Epithelial cell of esophagus (primary cell): Measurements from ENCODE around the gene ADAMTS2.

ENCODE experiments used
- DNase-seq: peaks from one replicate; pipeline ENCODE4 v3.0.0; 2010; ENCODE audit warnings: low read depth
- H3K4me3 ChIP-seq: 2 replicates; pipeline ENCODE4 v1.5.1; 2011; ENCODE audit warnings: mild to moderate bottlenecking, low read length, control low read depth
- TF ChIP-seq, protein P1 (sequence below): IDR thresholded peaks from 2 replicates; pipeline ENCODE4 v1.5.1; 2011; ENCODE audit warnings: low read depth, mild to moderate bottlenecking, low read length, control low read depth, inconsistent platforms; ENCODE audit not compliant: insufficient read depth; ENCODE audit errors: missing control alignments

The ADAMTS2 gene

DNA sequence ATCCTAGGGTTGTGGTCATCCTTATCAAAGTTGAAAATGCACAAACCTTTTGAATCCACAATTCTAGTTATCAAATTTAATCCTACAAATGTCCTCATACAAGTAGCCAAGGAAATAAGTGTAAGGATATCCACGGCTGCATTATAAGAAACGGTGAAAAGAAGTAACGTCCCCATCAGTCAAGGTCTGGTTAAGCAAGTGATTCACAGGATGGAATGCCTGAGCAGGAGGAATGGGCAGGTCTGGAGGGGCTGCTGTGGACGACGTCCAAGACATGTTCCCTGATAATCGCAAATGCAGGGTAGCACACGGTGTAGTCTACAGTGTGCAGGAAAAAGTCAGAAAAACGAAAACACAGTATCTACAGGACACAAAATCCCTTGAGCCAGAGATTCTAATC, 118.6 kb downstream of the ADAMTS2 start:
- DNase-seq = no peak
- TF ChIP-seq, protein P1, sequence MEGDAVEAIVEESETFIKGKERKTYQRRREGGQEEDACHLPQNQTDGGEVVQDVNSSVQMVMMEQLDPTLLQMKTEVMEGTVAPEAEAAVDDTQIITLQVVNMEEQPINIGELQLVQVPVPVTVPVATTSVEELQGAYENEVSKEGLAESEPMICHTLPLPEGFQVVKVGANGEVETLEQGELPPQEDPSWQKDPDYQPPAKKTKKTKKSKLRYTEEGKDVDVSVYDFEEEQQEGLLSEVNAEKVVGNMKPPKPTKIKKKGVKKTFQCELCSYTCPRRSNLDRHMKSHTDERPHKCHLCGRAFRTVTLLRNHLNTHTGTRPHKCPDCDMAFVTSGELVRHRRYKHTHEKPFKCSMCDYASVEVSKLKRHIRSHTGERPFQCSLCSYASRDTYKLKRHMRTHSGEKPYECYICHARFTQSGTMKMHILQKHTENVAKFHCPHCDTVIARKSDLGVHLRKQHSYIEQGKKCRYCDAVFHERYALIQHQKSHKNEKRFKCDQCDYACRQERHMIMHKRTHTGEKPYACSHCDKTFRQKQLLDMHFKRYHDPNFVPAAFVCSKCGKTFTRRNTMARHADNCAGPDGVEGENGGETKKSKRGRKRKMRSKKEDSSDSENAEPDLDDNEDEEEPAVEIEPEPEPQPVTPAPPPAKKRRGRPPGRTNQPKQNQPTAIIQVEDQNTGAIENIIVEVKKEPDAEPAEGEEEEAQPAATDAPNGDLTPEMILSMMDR = no peak
- no peak overlapping the region for H3K4me3 ChIP-seq

DNA sequence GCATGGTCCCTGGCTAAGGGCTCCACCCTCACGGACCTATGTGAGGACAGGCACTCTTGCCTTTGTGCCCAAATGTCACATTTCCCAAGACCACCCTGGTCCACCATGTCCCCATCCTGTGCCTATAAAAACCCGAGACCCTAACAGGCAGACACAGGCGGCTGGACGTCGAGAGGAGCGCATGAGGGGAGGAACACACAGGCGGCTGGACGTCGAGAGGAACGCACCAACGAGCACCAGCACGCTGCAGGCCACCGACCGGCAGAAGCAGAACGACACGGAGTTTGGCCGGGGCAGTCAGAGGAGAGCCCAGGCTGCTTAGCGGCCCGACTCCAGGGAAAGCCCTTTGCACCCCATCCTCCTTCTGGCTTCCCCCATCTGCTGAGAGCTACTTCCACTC, 119.9 kb downstream of the ADAMTS2 start:
- no peak for DNase-seq
- TF ChIP-seq, protein P1 = no peak

DNA sequence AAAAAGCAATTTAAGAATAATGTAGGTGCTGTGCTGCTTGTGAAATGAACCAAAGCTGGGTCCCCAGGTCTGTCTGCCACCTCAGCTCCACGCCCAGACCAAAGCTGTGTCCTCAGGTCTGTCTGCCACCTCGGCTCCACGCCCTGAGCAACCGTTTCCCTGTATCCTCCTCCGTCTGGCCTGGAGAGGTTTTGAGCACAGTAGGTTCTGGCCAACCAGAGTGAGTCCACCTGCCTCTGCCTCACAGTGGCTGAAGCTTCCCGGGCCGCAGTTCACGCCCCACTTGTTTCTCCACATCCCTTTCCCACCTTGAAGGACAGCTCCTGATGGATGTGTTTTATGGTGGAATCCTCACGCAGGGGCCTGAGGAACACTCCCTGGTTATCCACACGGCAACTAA, 120.5 kb downstream of the ADAMTS2 start:
- TF ChIP-seq, protein P1 = no peak
- no peak overlapping the region for H3K4me3 ChIP-seq
- no peak for DNase-seq

More for the DNA sequence above, 119.9 kb downstream of the ADAMTS2 start:
- no peak overlapping the region for H3K4me3 ChIP-seq

DNA sequence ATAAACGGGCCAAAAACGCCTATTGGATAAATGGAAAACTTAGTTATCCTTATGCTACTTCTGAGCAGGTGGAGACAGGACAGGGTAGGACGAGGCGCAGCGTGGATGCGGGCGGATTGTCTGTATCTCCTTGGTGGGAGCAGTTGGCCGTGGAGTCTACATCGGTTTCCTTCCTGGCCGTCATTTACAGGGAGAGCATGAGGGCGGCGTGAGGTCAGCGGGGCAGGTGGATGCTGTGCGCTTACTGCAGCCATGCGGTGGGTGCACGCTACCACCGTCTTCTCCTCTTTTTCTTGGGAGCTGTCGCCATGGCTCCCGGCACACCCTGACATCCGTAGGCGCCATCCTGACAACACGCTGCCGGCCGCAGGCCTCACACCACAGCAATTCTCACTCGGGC, 121.3 kb downstream of the ADAMTS2 start:
- H3K4me3 ChIP-seq = no peak overlapping the region
- TF ChIP-seq, protein P1 = no peak
- DNase-seq = no peak

DNA sequence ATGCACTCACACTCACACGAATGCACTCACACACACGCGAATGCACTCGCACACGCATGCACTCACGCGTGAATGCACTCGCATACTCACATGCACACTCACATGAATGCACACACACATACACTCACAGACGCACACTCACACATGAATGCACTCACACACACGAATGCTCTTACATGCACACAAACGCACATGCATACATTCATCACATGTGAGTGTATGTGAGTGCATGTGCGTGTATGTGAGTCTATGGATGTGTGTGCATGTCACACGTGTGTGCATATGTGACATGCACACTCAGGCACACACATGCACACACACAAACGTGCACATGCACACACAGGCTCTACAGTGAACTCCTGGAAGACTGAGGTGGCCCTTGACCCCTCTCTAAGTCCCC, 121.7 kb downstream of the ADAMTS2 start:
- TF ChIP-seq, protein P1 = no peak
- no peak overlapping the region for H3K4me3 ChIP-seq
- no peak for DNase-seq

DNA sequence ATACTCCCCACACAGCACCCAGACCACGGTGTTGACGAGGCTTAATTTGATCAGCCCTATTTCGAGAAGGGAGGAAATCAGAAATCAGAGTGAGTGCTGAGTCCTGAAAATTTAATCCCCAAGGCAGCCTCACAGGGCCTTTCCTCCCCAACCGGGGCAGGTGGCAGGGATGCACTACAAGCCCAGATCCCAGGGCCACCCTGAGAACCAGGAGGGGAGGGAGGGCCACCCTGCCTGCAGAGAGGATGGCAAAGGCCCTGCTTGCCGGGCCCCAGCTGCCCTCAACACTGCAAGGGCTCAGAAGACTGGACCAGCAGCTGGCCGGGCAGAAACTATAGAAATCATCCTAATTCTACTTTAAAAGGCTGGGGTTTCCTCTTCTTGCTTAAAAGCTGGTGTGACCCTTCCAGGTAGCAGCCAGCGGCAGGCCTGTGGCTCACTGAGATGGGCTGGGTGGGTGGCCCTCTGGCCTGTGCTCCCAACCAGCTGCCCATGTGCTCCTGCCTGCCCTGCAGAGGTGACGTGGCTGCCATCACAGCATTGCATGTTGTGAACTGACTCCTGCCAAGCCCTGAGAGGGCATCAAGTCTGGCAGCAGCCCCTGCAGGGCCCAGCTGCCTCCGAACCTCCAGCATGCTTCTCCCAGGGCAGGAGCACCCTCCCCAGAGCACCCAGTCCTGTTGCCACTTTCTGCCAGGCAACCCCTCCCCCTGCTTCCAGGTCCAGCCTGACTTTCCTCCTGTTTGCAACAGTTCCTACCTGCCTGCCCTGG, 122.8 kb downstream of the ADAMTS2 start:
- H3K4me3 ChIP-seq = no peak overlapping the region
- DNase-seq = no peak
- TF ChIP-seq, protein P1 = no peak

DNA sequence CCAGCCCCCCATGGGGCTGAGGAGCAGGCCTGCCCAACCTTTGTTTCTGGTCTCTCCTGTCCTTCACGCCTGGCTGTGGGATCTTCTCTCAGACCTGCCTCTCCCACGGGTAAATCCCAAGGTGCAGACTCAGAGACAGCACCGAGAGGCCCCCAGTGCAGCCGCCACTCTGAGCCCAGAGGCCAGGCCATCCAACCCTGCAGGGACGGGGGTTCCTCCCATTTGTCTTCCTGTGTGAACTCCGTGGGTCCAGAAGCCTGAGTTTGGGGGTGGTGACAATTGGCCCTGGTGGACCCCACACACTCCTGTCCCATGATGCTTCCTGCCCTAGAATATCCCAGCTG, 123.4 kb downstream of the ADAMTS2 start:
- H3K4me3 ChIP-seq = no peak overlapping the region
- TF ChIP-seq, protein P1 = no peak
- no peak for DNase-seq
